Measurements from ENCODE around the gene ECHS1.

ECHS1 gene

GRCh38 chr10:133356549-133357284 is 16.4 kb downstream of the ECHS1 start:
- no peak for DNase-seq

- no peak for DNase-seq
These were observed 17.2 kb downstream of the ECHS1 start for GRCh38 chr10:133355991-133356390.

GRCh38 chr10:133355266-133355665 is 17.9 kb downstream of the ECHS1 start:
- no peak for DNase-seq

DNA sequence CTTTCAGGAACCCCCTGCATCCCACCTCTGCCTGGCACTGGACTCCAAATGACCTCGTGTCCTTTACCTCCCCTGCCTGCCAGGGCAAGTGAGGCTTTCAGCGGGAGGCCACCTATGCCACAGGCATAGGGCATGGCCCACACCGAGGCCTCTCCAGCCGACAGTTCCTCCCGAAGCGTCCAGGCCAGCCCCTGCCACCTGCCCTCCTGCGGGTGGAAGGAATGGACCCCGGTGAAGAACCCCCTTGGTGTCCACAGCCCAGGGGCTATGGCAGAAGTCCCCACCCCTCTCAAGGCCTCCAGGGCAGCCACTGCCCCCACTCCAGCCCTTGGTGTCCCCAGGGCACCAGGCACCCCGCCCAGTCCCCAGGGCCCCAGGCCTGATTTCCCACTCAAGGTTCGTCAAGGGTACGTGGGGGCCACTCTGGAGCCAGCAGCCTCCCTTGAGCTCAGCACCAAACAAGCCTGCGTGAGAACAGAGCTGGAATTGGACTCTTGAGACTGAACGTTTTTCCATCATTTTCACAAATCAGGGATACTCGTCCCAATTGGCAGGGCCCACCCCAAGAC is 18.4 kb downstream of the ECHS1 start:
- DNase-seq: no peak

DNA sequence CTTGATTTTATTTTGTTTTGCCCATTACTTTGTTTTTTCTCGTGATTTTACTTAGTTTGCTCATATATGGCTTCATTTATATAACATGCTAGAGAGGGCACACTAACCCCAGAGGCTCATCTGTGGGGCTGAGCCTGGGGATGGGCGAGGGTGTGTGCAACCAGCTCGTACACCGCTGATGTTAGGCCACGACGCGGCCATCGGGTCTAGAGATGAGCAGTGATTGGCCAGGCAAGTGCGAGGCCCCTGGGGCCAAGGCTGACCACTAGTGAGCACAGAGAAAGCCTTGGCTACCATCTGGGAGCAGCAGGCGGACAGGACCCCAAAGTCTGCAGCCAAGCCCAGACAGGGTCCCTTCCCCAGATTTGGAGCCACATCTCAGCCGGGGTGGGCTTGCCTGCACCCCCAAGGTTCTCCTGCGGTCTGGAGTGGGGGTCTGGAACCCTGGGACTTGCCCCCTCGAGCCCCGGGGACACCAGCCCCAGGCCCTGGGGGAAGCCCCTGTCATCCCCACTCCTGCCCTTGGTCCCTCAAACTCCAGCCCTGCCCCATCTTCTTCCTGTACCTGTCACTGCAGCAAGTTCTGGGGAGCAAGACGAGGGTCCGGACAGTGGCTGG is 19.1 kb downstream of the ECHS1 start:
- no peak for DNase-seq

DNA sequence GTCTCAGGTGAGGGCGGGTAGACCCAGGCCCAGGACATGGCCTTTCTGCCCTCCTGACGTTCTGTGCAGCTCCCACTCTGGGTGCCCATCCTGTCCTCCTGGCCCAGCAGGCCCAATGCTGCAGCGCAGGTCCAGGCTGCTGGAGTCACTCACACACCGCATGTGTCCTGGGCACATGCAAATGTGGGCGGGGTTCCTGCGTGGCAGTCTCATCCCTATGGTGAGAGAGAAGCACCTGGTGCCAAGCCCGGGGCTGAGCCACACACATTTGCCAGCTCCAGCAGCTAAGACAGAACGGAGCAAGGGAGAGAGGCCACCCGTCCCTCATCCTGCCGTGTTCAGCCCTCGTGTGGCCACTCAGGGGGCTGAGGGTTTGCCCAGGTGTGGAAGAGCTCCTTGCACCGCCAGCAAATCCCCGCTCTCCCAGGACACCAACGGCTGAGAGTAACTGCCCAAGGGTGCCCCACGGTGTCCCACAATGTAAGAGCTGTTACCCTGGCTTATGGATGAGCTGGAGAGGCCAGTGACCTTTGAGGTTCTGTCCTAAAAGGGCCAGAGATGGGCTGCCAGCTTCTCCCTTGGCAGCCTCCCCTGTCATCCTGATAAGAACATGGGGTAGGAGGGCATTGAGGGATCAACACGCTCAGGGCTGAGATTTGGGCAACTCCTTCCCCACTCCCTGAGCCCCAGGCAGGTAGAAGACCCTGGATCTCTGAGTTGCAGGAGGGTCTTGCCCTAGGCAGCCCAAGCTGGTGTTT is 19.8 kb downstream of the ECHS1 start:
- DNase-seq: no peak

- DNase-seq: no peak
These were observed 21.5 kb downstream of the ECHS1 start for GRCh38 chr10:133351408-133352318.

DNA sequence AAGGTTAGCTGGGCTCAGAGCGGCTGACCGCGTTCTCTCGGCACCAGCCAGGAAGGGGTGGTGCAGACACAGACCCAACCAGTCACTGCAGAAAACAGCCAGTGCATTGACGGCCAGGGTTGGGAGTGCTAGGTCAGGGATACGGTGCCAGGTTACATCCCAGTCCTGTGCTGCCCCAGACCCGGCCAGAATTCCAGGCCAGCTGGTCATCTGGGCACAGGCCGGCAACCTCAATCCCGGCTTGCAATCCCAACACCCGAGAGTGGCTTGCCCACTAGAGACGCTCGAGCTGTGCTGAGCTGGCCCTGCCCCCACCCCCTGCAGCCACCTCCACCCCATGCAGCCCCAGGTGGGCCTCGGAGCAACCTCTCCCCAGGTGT is 22.2 kb downstream of the ECHS1 start:
- no peak for DNase-seq

GRCh38 chr10:133350283-133350949 is 22.7 kb downstream of the ECHS1 start:
- no peak for DNase-seq

GRCh38 chr10:133349577-133350011 is 23.6 kb downstream of the ECHS1 start:
- DNase-seq: no peak

- DNase-seq: no peak
These were observed 24.0 kb downstream of the ECHS1 start for GRCh38 chr10:133349160-133349568.

DNA sequence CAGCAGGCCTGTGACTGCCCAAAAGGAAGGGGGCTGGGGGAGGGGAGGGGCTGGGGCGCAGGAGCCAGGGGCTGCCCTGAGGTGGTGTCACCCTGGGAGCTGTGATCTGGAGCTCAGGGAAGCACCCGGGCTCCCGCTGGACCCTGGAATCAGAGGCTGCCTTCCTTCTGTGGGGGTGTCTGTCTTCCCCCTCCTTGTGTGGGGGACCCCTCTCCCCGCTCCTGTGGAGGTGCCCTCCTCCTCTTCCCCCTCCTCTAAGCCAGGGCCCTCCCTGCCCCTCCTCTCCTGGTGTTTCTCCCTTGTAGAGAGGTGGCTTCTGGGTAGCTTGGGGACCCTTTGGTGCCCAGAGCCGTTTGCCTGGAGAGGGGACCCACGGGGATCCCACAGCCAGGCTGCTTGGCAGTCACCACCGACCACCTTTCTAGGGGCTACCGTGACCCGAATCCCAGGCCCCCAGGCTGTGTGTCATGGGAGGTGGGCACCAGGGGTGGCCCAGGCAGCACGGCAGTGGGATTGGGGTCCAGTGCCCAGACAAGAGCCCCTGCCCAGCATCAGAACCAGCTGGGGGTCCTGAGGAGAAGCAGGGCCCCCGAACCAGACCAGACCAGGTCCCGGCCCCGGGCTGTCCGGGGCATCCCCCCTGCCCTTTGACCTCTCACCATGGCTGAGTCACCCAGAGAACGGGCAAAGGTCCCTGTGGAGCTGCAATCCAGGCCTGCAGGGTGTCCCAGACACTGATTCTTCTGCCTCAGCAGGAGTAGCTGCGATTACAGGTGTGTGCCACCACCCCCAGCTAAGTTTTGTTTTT is 25.2 kb downstream of the ECHS1 start:
- no peak for DNase-seq

- DNase-seq: no peak
These were observed 26.7 kb downstream of the ECHS1 start for GRCh38 chr10:133346413-133346812.

- no peak for DNase-seq
These were observed 28.9 kb downstream of the ECHS1 start for GRCh38 chr10:133344236-133344635.

GRCh38 chr10:133343558-133343957 is 29.6 kb downstream of the ECHS1 start:
- DNase-seq: no peak

GRCh38 chr10:133342942-133343341 is 30.2 kb downstream of the ECHS1 start:
- no peak for DNase-seq

DNA sequence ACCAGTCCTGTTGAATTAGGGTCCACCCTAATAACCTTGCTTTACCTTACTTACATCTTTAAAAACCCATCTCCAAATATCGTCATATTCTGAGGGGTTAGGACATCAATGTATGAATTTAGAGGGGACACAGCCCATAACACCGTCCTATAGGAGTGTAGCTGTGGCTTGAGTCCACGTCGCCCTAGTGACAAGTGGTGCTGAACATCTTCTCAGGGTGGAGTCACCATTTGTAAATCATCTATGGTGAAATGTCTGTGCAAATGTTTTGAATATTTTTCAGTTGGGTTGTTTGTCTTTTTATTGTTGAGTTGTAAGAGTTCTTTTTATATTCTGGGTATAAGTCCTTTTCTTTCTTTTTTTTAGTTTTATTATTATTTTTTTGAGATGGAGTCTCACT is 31.2 kb downstream of the ECHS1 start:
- no peak for DNase-seq

DNA sequence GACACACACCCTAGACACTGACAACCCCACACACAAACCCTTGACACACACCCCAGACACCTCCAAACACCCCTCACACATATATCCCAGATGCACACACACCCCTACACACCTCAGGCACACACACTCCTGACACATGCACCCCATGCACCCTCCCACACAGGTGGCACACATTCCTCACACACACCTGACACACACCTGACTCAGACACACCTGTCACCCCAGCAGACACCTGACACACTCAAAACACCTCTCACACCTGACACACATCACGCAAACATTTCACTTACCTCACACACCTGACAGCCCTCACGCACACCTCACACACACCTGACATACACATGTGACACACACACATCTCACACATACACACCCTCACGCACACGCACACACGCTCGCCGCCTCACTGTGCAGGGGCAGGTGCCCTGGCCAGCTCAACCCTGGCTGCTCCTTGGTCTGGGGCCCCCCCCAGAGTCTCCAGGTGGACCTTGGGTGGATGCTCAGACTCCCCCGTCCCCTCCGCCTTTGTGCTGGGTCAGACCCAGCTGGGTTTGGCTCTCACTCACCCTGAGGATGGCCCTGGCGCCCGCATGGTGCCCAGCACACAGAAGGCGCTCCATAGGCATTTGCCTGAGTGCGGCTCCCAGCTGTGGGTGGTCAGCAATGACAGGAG is 33.3 kb downstream of the ECHS1 start:
- no peak for DNase-seq

- DNase-seq: no peak
These were observed 34.8 kb downstream of the ECHS1 start for GRCh38 chr10:133338080-133339071.

All from DMS79 (cell line).